HepG2 (cell line): ENCODE data around the gene PTPRO. TPM values are rescaled to one million over a fixed set of nuclear protein-coding genes. Genes with fewer than 3 reads are reported as not detected.

ENCODE experiments used
- BHLHE40 ChIP-seq: IDR thresholded peaks from 2 replicates; pipeline ENCODE4 v1.6.1; 2011; ENCODE audit warnings: low read length, improper control_type of control experiment
- ETV5 ChIP-seq: IDR thresholded peaks from 2 replicates; pipeline ENCODE4 v1.6.1; 2018; ENCODE audit warnings: missing biosample characterization, missing genetic modification reagents, inconsistent platforms, borderline replicate concordance
- FOXA1 ChIP-seq, 2 experiments: fragments of 450-650 bp in 1 of 2; sonication (generic) in 1 of 2; formaldehyde crosslinking in 1 of 2; IDR thresholded peaks; 2 replicates each; pipeline versions ENCODE4 v1.4.0 to v1.6.1; 2016 to 2020; ENCODE audit warnings: missing genetic modification reagents in 1 of 2
- HNF4A ChIP-seq: sonication (generic); formaldehyde crosslinking; IDR thresholded peaks from 2 replicates; pipeline ENCODE4 v1.4.0; 2020; ENCODE audit warnings: missing genetic modification reagents
- MAFK ChIP-seq, 2 experiments: IDR thresholded peaks in 1 of 2; conservative IDR thresholded peaks in 1 of 2; 2 replicates each; pipeline ENCODE4 v1.6.1; 2011; ENCODE audit warnings: improper control_type of control experiment in 2 of 2, low read length in 2 of 2
- NFYC ChIP-seq: IDR thresholded peaks from 2 replicates; pipeline ENCODE4 v1.6.1; 2016; ENCODE audit warnings: missing genetic modification reagents, missing compliant biosample characterization
- RFX5 ChIP-seq: IDR thresholded peaks from 2 replicates; pipeline ENCODE4 v1.6.1; 2011; ENCODE audit warnings: low read depth, low read length, improper control_type of control experiment
- SMAD3 ChIP-seq: sonication (generic); formaldehyde crosslinking; IDR thresholded peaks from 2 replicates; pipeline ENCODE4 v1.4.0; 2020; ENCODE audit warnings: missing genetic modification reagents
- SNAI1 ChIP-seq: sonication (generic); formaldehyde crosslinking; IDR thresholded peaks from 2 replicates; pipeline ENCODE4 v1.5.0; 2020; ENCODE audit warnings: mild to moderate bottlenecking, missing genetic modification reagents, borderline replicate concordance
- SOX13 ChIP-seq, 3 experiments: fragments of 450-650 bp in 1 of 3; sonication (generic) in 1 of 3; formaldehyde crosslinking in 1 of 3; IDR thresholded peaks in 2 of 3; conservative IDR thresholded peaks in 1 of 3; 2 replicates each; pipeline versions ENCODE4 v1.5.0 to v1.6.1; 2016 to 2020; ENCODE audit warnings: antibody characterized with exemption in 1 of 3, mild to moderate bottlenecking in 1 of 3, missing compliant biosample characterization in 1 of 3, missing genetic modification reagents in 1 of 3, moderate library complexity in 1 of 3
- SOX6 ChIP-seq, 2 experiments: fragments of 450-650 bp in 1 of 2; sonication (generic) in 1 of 2; formaldehyde crosslinking in 1 of 2; IDR thresholded peaks; 2 replicates each; pipeline versions ENCODE4 v1.4.0 to v1.6.1; 2017 to 2020; ENCODE audit warnings: antibody characterized with exemption in 1 of 2, mild to moderate bottlenecking in 1 of 2, missing genetic modification reagents in 1 of 2
- ZFAT ChIP-seq: sonication (generic); formaldehyde crosslinking; conservative IDR thresholded peaks from 2 replicates; pipeline ENCODE4 v1.8.1; 2023; ENCODE audit warnings: missing genetic modification reagents, inconsistent platforms
- ZNF605 ChIP-seq: sonication (generic); formaldehyde crosslinking; IDR thresholded peaks from 2 replicates; pipeline ENCODE4 v1.8.0; 2022; ENCODE audit warnings: mild to moderate bottlenecking, missing genetic modification reagents
- ZSCAN29 ChIP-seq: sonication (generic); formaldehyde crosslinking; conservative IDR thresholded peaks from 2 replicates; pipeline ENCODE4 v1.4.0; 2020; ENCODE audit warnings: mild to moderate bottlenecking, missing genetic modification reagents
- polyA plus RNA-seq, 8 experiments: library from polyadenylated mRNA; depleted of rRNA in 3 of 8; stranded (reverse) in 7 of 8; unstranded in 1 of 8; fragments of >200 nt; fragmentation: Illumina TruSeq in 4 of 8; extraction: Trizol in 4 of 8; gene quantifications; 2 replicates each; pipeline versions ENCODE4 v1.2.1 to v1.2.3, GENCODE V29; 2011 to 2016; ENCODE audit warnings: low read depth in 4 of 8, missing spikeins in 1 of 8, mixed read lengths in 1 of 8; ENCODE audit not compliant: insufficient read depth in 1 of 8
- total RNA-seq, 5 experiments: library from RNA; depleted of rRNA; stranded (reverse); fragments of >200 nt; fragmentation: Illumina TruSeq; extraction: Trizol; gene quantifications; 2 replicates each; pipeline ENCODE4 v1.2.3, GENCODE V29; 2016; ENCODE audit warnings: low read depth in 1 of 5
- TF ChIP-seq, protein P1 (sequence below): sonication (generic); formaldehyde crosslinking; IDR thresholded peaks from 2 replicates; pipeline ENCODE4 v1.4.0; 2020; ENCODE audit warnings: missing genetic modification reagents
- TF ChIP-seq, protein P2 (sequence below): IDR thresholded peaks from 2 replicates; pipeline ENCODE4 v1.4.0; 2020; ENCODE audit warnings: mild to moderate bottlenecking, missing genetic modification reagents
- TF ChIP-seq, protein P3 (sequence below): sonication (generic); formaldehyde crosslinking; IDR thresholded peaks from 2 replicates; pipeline ENCODE4 v1.5.0; 2020; ENCODE audit warnings: mild to moderate bottlenecking, missing genetic modification reagents, moderate library complexity

Gene PTPRO
- total and polyA plus RNA-seq, 2 of the 13 experiments (the other 11 are each of a cell fraction or from before 2014, with no cell fraction given): 0.04 TPM; not detected in 1

DNA sequence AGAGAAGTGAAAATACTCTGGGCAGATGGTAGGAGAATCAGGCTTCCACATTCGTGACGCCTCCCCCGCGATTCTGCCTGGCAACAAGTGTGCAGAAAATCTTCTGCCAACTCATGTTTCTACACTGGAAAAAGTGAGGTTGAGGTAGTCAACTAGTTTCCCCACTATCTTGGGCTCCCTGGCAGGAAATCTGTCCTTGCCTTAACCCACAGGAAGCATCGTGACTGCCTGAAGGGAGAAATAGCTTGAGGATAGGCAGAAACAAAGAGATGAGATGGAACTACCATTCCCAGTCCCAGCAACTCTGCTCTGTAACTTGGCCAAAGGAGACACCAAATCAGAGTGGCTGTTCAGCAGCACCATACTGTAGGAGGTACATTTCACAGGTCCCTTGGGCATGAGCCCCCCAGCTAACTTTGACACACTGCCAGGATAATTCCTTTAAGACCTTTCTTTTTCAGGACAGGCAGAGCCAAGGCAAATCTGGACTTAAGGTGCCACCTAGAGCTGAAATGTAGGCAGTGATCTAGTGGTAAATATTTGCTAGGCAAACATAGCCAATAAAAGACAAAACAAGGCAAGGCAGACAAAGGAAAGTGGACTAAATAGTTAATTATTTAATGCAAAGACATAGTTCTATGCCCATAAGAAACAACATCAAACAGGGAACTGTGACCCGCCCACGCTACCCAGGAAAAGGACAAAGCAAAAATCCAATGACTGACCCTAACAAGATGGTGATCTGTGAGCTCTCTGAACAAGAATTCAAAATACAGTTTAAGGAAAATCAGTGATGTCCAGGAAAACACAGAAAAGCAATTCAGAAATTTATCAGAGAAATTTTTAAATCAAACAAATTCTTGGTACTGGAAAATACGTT lies 205.1 kb downstream of the PTPRO start (continued):
- TF ChIP-seq SOX6 (IDR thresholded peaks at IDR 0.05) (no peak), SOX6 (CRISPR knock-in tag; IDR thresholded peaks at IDR 0.05) (peak; percentile 68), SOX13 (IDR thresholded peaks at IDR 0.05) (no peak), SOX13 (CRISPR knock-in tag; conservative IDR thresholded peaks at IDR 0.05 in 1 of 2, IDR thresholded peaks at IDR 0.05 in 1 of 2) (peak in 1 of 2 experiments; percentile 76; a peak in 2 of 4 replicates), ZSCAN29 (CRISPR knock-in tag) (no peak), MAFK (conservative IDR thresholded peaks at IDR 0.05 in 1 of 2, IDR thresholded peaks at IDR 0.05 in 1 of 2; ENCODE audit: low read length in 2 of 2) (no peak), RFX5 (peak; percentile 92), HNF4A (no peak), SNAI1 (no peak), FOXA1 (IDR thresholded peaks at IDR 0.05) (no peak), FOXA1 (CRISPR knock-in tag; IDR thresholded peaks at IDR 0.05) (peak; percentile 44; the same call in 1 of the 2 replicates), NFYC (CRISPR knock-in tag) (no peak), ZFAT (CRISPR knock-in tag) (no peak), ZNF605 (CRISPR knock-in tag) (0 out of 2 replicates have a peak, but pooled peaks have one; percentile 32), ETV5 (CRISPR knock-in tag) (no peak), BHLHE40 (no peak), SMAD3 (CRISPR knock-in tag) (no peak)
- TF ChIP-seq, protein P1, sequence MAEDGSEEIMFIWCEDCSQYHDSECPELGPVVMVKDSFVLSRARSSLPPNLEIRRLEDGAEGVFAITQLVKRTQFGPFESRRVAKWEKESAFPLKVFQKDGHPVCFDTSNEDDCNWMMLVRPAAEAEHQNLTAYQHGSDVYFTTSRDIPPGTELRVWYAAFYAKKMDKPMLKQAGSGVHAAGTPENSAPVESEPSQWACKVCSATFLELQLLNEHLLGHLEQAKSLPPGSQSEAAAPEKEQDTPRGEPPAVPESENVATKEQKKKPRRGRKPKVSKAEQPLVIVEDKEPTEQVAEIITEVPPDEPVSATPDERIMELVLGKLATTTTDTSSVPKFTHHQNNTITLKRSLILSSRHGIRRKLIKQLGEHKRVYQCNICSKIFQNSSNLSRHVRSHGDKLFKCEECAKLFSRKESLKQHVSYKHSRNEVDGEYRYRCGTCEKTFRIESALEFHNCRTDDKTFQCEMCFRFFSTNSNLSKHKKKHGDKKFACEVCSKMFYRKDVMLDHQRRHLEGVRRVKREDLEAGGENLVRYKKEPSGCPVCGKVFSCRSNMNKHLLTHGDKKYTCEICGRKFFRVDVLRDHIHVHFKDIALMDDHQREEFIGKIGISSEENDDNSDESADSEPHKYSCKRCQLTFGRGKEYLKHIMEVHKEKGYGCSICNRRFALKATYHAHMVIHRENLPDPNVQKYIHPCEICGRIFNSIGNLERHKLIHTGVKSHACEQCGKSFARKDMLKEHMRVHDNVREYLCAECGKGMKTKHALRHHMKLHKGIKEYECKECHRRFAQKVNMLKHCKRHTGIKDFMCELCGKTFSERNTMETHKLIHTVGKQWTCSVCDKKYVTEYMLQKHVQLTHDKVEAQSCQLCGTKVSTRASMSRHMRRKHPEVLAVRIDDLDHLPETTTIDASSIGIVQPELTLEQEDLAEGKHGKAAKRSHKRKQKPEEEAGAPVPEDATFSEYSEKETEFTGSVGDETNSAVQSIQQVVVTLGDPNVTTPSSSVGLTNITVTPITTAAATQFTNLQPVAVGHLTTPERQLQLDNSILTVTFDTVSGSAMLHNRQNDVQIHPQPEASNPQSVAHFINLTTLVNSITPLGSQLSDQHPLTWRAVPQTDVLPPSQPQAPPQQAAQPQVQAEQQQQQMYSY (CRISPR knock-in tag): peak; percentile 61; the same call in 1 of the 2 replicates
- TF ChIP-seq, protein P2, sequence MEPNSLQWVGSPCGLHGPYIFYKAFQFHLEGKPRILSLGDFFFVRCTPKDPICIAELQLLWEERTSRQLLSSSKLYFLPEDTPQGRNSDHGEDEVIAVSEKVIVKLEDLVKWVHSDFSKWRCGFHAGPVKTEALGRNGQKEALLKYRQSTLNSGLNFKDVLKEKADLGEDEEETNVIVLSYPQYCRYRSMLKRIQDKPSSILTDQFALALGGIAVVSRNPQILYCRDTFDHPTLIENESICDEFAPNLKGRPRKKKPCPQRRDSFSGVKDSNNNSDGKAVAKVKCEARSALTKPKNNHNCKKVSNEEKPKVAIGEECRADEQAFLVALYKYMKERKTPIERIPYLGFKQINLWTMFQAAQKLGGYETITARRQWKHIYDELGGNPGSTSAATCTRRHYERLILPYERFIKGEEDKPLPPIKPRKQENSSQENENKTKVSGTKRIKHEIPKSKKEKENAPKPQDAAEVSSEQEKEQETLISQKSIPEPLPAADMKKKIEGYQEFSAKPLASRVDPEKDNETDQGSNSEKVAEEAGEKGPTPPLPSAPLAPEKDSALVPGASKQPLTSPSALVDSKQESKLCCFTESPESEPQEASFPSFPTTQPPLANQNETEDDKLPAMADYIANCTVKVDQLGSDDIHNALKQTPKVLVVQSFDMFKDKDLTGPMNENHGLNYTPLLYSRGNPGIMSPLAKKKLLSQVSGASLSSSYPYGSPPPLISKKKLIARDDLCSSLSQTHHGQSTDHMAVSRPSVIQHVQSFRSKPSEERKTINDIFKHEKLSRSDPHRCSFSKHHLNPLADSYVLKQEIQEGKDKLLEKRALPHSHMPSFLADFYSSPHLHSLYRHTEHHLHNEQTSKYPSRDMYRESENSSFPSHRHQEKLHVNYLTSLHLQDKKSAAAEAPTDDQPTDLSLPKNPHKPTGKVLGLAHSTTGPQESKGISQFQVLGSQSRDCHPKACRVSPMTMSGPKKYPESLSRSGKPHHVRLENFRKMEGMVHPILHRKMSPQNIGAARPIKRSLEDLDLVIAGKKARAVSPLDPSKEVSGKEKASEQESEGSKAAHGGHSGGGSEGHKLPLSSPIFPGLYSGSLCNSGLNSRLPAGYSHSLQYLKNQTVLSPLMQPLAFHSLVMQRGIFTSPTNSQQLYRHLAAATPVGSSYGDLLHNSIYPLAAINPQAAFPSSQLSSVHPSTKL (CRISPR knock-in tag): peak; percentile 33; the same call in 1 of the 2 replicates
- TF ChIP-seq, protein P3, sequence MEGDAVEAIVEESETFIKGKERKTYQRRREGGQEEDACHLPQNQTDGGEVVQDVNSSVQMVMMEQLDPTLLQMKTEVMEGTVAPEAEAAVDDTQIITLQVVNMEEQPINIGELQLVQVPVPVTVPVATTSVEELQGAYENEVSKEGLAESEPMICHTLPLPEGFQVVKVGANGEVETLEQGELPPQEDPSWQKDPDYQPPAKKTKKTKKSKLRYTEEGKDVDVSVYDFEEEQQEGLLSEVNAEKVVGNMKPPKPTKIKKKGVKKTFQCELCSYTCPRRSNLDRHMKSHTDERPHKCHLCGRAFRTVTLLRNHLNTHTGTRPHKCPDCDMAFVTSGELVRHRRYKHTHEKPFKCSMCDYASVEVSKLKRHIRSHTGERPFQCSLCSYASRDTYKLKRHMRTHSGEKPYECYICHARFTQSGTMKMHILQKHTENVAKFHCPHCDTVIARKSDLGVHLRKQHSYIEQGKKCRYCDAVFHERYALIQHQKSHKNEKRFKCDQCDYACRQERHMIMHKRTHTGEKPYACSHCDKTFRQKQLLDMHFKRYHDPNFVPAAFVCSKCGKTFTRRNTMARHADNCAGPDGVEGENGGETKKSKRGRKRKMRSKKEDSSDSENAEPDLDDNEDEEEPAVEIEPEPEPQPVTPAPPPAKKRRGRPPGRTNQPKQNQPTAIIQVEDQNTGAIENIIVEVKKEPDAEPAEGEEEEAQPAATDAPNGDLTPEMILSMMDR (CRISPR knock-in tag): peak; percentile 74
